ACC112 (cell line): Measurements from ENCODE around the gene UNC13A.

Experiments
- H2AFZ ChIP-seq: fragments of 200-600 bp; sonication (generic); one replicate; pipeline ENCODE4 v1.6.0; 2017; ENCODE audit warnings: antibody characterized with exemption, low read length; ENCODE audit not compliant: unreplicated experiment
- H3K27ac ChIP-seq: fragments of 200-600 bp; sonication (generic); 2 replicates; pipeline ENCODE4 v1.5.1; 2014; ENCODE audit warnings: low read depth, mild to moderate bottlenecking, antibody characterized with exemption, low read length, moderate library complexity
- H3K27me3 ChIP-seq: fragments of 200-600 bp; sonication (generic); 2 replicates; pipeline ENCODE4 v1.6.1; 2014; ENCODE audit warnings: mild to moderate bottlenecking, antibody characterized with exemption, low read length, moderate library complexity, mixed read lengths; ENCODE audit not compliant: insufficient read depth
- H3K36me3 ChIP-seq: fragments of 200-600 bp; sonication (generic); 2 replicates; pipeline ENCODE4 v1.6.1; 2016; ENCODE audit warnings: mild to moderate bottlenecking, antibody characterized with exemption, low read length, moderate library complexity, mixed read lengths; ENCODE audit not compliant: insufficient read depth
- H3K4me1 ChIP-seq: fragments of 200-600 bp; sonication (generic); one replicate; pipeline ENCODE4 v1.6.1; 2016; ENCODE audit warnings: low read length, mixed read lengths; ENCODE audit not compliant: insufficient read depth, unreplicated experiment, control insufficient read depth
- H3K4me3 ChIP-seq: fragments of 200-600 bp; sonication (generic); 2 replicates; pipeline ENCODE4 v1.5.1; 2014; ENCODE audit warnings: mild to moderate bottlenecking, low read depth, low read length
- H3K79me2 ChIP-seq: fragments of 200-600 bp; sonication (generic); one replicate; pipeline ENCODE4 v1.6.0; 2016; ENCODE audit warnings: low read length; ENCODE audit not compliant: control insufficient read depth, unreplicated experiment, insufficient read depth

The UNC13A gene

DNA sequence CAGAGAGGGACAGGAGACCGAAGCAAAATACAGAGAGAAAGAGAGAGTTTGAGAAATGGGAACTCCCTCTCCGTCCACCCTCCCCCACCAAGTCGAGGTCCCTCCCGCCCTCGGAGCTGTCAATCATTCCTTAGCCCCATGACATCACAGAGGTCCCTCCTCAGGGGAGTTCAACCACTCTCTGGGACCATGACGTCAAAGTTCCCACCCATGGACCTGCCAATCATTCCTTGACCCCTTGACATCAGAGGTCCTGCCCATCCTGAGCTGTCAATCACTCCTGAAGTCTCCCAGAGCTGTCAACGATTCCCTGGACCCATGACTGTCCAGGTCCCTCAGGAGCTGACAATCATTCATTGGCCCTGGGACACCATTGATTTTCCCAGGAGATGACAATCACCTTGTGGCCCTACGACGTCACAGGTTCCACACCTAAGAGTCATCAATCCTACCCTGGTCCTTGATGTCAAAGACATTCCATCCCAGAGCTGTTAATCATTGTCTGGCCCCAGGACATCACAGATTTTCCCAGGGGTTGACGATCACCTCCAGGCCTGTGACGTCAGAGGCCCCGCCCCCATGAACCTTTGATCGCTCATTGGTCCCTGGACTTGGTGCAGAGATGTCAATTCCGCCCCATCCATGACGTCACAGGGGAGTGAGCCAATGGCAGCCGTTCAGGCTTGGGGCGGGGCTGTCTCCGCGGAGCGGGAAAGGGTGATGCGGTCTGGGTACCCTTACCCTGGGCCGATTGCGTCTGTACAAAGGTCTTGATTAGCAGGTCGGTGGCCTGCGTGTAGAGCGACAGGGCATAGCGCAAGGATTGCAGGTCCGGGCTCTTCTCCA is 71.0 kb downstream of the UNC13A start:
- H3K4me1 ChIP-seq = no peaks in the 10 kb centered on the region
- peak overlapping the region; percentile 65 for H3K4me3 ChIP-seq
- no peak overlapping the region for H2AFZ ChIP-seq
- H3K36me3 ChIP-seq = no peaks in the 10 kb centered on the region
- no peaks in the 10 kb centered on the region for H3K27me3 ChIP-seq
- no peaks in the 10 kb centered on the region for H3K79me2 ChIP-seq
- no peak overlapping the region for H3K27ac ChIP-seq

DNA sequence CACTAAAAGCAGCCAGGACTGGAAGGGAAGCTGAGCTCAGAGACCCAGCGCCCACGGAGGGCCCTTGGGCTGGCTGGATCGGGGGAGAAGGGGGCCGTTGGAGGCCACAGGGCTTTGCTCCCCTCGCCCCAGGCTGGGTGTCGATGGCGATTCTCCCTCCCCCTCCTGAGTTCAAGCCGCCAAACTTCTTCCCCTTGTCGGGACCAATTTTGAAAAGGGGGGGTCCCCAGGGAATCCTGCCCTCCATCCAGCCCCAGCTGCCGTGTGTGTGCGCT is 71.5 kb downstream of the UNC13A start:
- H2AFZ ChIP-seq = no peak overlapping the region
- H3K27me3 ChIP-seq = no peaks in the 10 kb centered on the region
- H3K79me2 ChIP-seq = no peaks in the 10 kb centered on the region
- H3K36me3 ChIP-seq = no peaks in the 10 kb centered on the region
- H3K27ac ChIP-seq = no peak overlapping the region
- H3K4me1 ChIP-seq = no peaks in the 10 kb centered on the region
- H3K4me3 ChIP-seq = peak overlapping the region; percentile 65

DNA sequence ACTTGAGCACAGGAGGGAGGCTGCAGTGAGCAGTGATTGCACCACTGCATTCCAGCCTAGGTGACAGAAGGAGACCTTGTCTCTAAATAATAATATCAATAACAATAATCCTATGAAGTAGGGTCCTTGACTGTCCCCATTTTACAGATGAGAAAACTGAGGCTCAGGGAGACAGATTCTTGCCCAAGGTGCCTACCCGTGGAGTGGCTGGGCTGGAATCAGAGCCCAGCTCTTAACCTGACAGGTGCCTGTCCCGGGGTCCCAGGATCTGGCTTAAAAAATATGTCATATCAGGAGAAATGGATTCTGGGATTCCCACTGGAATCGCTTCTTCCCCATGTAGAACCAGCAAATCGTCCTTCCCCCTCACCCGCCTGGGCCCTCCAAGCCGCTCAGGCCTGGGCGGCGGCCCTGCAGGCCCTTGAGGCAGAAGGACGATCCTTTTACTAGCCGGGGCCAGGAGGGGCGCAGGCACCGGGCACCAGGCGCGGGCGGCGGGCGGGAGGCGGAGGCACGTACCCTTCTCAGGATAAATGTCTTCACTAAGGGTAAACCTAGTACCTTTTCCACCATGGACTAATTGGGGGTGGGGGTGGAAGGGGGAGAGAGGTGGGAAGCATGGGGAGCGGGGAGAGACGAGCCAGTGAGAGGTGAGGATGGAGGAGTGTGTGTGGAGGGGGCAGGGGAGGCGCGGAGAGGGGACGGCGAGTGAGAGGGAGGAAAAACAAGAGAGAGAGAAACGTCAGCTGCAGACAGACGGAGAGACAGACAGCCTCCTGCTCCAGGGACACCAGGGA is 72.1 kb downstream of the UNC13A start:
- Histone ChIP-seq H3K4me3 (peak overlapping the region; percentile 65), H3K36me3 (no peaks in the 10 kb centered on the region), H3K79me2 (no peaks in the 10 kb centered on the region), H3K27me3 (no peaks in the 10 kb centered on the region), H2AFZ (no peak overlapping the region), H3K4me1 (no peaks in the 10 kb centered on the region), H3K27ac (no peak overlapping the region)

DNA sequence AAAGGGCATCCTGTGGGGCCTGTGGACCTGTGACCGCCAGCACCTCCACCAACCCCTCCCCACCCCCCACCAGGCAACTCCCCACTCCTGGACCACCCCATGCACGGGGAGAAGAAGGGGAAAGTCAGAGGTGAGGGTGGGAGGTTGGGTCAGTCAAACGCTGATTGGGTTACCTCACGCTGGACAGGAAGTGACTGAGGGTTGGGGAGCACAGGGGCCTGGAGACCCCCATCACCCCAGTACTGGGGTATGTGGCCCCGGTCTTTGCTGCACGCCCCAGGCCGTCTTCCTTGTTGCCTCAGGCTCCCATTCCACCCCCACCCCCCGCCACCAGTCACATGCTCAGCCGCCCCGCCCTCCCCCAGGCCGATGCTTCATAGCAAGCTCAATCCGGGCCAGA is 73.7 kb downstream of the UNC13A start:
- no peaks in the 10 kb centered on the region for H3K36me3 ChIP-seq
- H3K4me1 ChIP-seq = no peaks in the 10 kb centered on the region
- no peak overlapping the region for H2AFZ ChIP-seq
- H3K4me3 ChIP-seq = no peak overlapping the region
- H3K27me3 ChIP-seq = no peaks in the 10 kb centered on the region
- no peak overlapping the region for H3K27ac ChIP-seq
- H3K79me2 ChIP-seq = no peaks in the 10 kb centered on the region

DNA sequence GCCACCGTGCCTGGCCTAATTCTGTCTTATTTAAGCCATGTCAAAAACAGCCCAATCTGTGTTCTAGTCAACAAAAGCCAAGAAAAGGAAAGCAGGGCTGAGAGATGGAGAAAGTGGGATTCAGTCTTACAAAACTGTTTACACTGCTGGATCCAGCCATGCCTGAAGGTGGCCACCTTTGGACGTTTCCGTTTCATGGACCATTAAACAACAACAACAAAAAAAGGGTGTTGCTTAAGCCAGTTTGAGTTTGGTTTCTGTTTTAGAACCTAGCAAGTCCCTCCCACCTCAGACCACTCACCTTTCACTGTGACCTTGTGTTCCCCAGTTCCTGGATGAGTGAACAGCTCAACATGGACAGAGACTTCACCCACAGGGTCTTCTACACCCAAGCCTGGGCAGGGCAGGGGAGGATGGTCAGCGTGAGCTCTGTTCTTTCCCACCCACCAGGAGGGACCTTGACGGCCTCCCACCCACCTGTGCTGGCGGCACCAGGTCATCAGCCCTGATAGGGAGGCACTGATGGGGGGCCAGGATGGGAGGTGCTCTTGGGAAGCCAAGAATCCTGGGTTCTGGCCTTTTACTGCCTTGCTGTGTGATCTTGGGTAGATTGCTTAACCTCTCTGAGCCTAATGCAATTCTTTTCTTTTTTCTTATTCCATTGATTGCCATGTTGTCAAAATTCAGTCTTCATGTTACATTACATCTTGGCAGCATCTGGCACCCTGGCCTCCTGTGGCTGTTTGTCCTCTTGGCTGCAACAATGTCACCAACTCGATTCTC is 76.5 kb downstream of the UNC13A start:
- no peak overlapping the region for H2AFZ ChIP-seq
- no peak overlapping the region for H3K27ac ChIP-seq
- no peaks in the 10 kb centered on the region for H3K4me1 ChIP-seq
- no peaks in the 10 kb centered on the region for H3K36me3 ChIP-seq
- H3K27me3 ChIP-seq = no peaks in the 10 kb centered on the region
- no peak overlapping the region for H3K4me3 ChIP-seq
- H3K79me2 ChIP-seq = no peaks in the 10 kb centered on the region

DNA sequence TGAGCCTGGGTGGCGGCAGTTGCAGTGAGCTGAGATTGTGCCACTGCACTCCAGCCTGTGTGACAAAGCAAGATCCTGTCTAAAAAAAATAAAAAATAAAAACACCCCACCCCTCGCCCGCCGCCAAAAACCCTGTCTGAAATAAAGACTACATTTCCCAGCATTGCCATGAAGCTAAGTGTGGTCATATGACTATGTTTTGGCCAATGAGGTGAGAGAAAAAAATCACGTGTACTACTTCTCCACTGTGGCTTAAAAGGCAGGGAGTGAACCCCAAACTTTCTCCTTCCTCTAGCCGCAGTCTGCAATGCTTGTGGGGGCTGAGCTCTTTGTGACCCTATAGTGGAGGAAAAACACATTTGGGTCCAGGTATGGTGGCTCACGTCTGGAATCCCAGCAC is 77.8 kb downstream of the UNC13A start:
- H3K27me3 ChIP-seq = no peaks in the 10 kb centered on the region
- no peak overlapping the region for H3K27ac ChIP-seq
- no peaks in the 10 kb centered on the region for H3K79me2 ChIP-seq
- H2AFZ ChIP-seq = no peak overlapping the region
- no peak overlapping the region for H3K4me3 ChIP-seq
- no peaks in the 10 kb centered on the region for H3K4me1 ChIP-seq
- H3K36me3 ChIP-seq = no peaks in the 10 kb centered on the region

DNA sequence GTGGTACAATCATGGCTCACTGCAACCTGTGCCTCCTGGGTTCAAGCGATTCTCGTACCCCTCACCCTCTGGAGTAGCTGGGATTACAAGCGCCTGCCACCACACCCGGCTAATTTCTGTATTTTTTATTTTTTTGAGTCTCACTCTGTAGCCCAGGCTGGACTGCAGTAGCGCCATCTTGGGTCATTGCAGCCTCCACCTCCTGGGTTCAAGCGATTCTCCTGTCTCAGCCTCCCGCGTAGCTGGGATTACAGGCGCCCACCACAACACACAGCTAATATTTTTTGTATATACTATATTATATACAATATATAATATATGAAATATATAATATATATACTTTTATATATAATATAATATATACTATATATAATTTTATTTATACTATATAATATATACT is 80.2 kb downstream of the UNC13A start:
- Histone ChIP-seq H3K4me3 (no peak overlapping the region), H3K79me2 (no peaks in the 10 kb centered on the region), H2AFZ (no peak overlapping the region), H3K27me3 (0 out of 2 replicates have a peak, but pooled peaks cover 3% of the 10 kb centered on the region), H3K4me1 (no peaks in the 10 kb centered on the region), H3K36me3 (no peaks in the 10 kb centered on the region), H3K27ac (no peak overlapping the region)

DNA sequence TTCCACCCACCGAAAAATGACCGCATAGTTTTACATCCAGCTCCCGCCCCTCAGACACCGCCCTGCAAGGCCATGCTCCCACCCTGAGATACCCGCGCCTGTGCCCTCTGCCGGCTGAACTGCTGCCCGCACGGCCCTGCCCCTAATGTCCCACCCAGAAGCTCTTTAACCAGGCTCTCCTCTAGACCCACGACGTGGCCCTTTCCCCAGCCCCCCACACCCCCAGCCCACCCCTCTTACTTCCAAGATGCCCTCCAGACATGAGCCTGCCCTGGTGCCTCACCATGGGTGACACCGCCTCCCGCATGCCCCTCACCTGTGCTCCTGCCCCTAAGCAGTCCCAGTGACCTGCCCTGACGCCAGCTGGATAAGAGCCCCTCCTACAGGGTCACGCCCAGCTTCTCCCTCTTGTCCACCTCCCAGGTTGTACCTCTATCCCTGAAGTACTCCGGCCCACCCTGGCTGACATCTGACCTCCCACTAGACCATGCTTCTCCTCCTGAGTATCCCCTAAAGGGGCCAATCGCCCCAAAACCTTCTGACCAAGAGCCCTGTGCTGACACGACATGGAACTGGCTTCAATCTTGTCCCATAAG is 81.5 kb downstream of the UNC13A start:
- Histone ChIP-seq H3K27ac (no peak overlapping the region), H3K27me3 (0 out of 2 replicates have a peak, but pooled peaks cover 9% of the 10 kb centered on the region), H2AFZ (no peak overlapping the region)

DNA sequence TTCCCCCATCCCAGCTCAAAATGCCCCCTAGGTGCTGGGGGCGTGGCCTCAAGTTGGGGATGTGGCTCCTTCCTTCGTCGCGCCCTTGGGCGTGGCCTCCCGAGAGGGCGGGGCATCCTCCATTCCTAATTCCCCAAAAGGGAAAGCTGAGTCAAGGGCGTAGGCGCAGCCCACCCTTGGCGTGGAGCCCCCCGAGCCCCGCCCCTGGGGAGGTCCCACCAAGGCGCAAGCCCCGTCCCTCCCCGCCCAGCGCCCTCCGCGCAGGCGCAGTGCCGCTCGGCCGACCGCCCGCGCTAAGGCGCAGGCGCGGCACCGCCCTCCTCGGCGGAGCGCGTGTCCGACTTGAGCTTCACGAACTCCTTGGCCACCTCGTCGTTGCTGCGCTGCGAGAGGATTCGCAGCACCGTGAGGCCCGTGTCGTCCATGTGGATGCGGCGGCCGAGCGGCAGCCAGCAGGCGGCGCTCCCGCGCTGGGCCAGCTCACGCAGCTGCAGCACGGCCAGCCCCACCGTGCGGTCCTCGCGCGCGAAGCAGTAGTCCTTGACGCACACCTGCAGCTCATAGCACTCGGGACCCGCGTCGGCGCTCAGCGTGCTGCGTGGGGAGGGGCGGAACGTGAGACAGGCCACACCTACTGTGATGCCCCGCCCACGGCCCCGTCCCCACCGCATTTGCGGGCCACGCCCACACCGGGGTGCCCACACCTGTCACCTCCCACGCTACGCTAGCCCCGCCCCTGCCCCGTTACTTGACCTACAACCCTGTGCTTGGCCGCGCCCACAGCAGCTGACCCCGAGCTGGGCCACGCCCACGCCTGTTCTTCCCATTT is 82.2 kb downstream of the UNC13A start:
- H3K27ac ChIP-seq = peak overlapping the region; percentile 54
- peak overlapping the region; percentile 80 for H3K4me3 ChIP-seq
- 0 out of 2 replicates have a peak, but pooled peaks cover 9% of the 10 kb centered on the region for H3K27me3 ChIP-seq
- no peak overlapping the region for H2AFZ ChIP-seq
- H3K79me2 ChIP-seq = no peaks in the 10 kb centered on the region
- H3K36me3 ChIP-seq = no peaks in the 10 kb centered on the region
- H3K4me1 ChIP-seq = no peaks in the 10 kb centered on the region

More for the DNA sequence above, 81.5 kb downstream of the UNC13A start:
- no peaks in the 10 kb centered on the region for H3K79me2 ChIP-seq
- H3K4me3 ChIP-seq = peak overlapping the region; percentile 80
- no peaks in the 10 kb centered on the region for H3K4me1 ChIP-seq
- H3K36me3 ChIP-seq = no peaks in the 10 kb centered on the region

DNA sequence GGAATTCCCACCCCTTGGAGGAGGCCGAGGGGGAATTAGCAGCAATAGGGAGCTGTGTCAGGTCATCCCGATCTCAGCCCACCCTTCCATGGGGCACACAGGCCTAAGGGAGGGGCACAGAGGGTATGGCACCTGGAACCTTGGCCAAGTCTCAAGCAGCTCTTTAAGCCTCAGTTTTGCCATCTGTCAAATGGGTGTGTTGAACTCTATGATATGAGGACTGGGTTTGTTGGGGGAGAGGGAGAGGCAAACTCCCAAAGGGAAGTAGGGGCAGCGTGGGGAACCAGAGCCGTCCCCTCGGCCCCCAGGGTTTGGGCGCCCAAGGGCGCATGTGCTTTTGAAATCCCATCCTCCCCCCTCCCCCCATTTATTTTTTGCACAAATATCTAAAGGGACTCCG is 83.0 kb downstream of the UNC13A start:
- Histone ChIP-seq H3K27ac (no peak overlapping the region), H3K36me3 (no peaks in the 10 kb centered on the region), H3K4me1 (no peaks in the 10 kb centered on the region), H3K79me2 (no peaks in the 10 kb centered on the region), H3K27me3 (0 out of 2 replicates have a peak, but pooled peaks cover 9% of the 10 kb centered on the region), H2AFZ (no peak overlapping the region), H3K4me3 (no peak overlapping the region)
